AG09319 (cell line): ENCODE measurements around the gene SCARB1.

Experiments used
- DNase-seq: peaks from one replicate; pipeline ENCODE4 v3.0.0-alpha.2; 2010; ENCODE audit warnings: low read depth; ENCODE audit errors: extremely low read depth
- TF ChIP-seq, protein P1 (sequence below): IDR thresholded peaks from 2 replicates; pipeline ENCODE4 v1.5.1; 2011; ENCODE audit warnings: low read depth, mild to moderate bottlenecking, inconsistent platforms, low read length, moderate library complexity

The SCARB1 gene

DNA sequence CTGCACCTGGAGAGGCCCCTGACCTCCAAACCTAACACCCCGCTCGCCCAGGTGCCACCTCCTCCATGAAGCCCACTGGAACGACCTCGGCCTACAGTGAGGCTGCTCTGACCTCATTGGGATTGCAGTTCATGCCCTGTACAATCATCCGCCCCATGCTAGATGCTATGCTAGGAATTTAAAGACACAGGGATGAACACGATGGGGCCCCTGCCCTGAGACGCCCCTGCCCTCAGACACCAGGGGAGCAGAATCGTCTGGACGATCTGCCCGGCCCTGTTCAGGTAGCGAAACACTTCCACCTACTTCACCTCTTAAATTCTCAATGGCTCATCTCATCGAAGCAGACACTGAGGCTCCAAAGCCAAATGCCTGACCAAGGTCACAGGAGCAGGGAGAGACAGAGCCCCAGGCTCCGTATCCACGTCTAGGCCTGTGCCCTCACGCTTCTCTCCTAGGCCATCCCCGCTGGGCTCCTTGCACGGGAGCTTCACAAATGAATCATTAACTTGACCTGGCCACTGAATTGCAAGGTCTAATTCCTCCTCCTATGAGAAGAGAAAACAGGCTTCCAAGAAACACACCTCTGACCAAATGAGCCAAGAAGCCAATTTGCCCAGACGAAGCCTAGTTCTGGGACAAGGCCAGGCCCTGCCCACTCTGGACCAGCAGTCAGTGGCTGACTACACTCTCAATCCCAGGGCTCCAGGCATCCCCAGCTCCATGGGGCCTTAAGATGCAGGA, 35.2 kb downstream of the SCARB1 start:
- TF ChIP-seq, protein P1, sequence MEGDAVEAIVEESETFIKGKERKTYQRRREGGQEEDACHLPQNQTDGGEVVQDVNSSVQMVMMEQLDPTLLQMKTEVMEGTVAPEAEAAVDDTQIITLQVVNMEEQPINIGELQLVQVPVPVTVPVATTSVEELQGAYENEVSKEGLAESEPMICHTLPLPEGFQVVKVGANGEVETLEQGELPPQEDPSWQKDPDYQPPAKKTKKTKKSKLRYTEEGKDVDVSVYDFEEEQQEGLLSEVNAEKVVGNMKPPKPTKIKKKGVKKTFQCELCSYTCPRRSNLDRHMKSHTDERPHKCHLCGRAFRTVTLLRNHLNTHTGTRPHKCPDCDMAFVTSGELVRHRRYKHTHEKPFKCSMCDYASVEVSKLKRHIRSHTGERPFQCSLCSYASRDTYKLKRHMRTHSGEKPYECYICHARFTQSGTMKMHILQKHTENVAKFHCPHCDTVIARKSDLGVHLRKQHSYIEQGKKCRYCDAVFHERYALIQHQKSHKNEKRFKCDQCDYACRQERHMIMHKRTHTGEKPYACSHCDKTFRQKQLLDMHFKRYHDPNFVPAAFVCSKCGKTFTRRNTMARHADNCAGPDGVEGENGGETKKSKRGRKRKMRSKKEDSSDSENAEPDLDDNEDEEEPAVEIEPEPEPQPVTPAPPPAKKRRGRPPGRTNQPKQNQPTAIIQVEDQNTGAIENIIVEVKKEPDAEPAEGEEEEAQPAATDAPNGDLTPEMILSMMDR, result no peak
- no peak for DNase-seq

- DNase-seq, result no peak
Observed at GRCh38 chr12:124827588-124828184, 36.0 kb downstream of the SCARB1 start.

DNA sequence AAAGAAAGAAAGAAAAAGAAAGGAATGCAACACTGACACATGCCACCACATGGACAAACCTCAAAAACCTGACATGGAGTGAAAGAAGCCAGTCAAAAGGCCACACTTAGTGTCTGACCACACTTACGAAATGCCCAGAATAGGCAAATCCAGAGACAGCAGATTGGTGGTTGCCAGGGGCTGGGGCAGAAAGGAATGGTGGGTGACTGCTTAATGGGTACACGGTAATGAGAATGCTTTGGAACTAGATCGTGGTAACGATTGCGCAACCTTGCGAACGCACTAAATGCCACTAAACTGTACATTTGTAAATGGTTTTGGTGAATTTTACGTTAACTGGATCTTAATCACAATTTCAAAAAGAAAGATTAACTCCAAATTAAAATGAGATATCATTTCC, 39.5 kb downstream of the SCARB1 start:
- DNase-seq, result no peak
- TF ChIP-seq, protein P1, result no peak

More at GRCh38 chr12:124827588-124828184, 36.0 kb downstream of the SCARB1 start:
- TF ChIP-seq, protein P1, result no peak

GRCh38 chr12:124823272-124823970, 40.2 kb downstream of the SCARB1 start:
- no peak for DNase-seq
- TF ChIP-seq, protein P1, result no peak

- no peak for DNase-seq
- TF ChIP-seq, protein P1, result no peak
Observed at GRCh38 chr12:124822218-124822617, 41.4 kb downstream of the SCARB1 start.

GRCh38 chr12:124821252-124822200, 42.1 kb downstream of the SCARB1 start:
- no peak for DNase-seq
- TF ChIP-seq, protein P1, result no peak
